Vagina (tissue), 2 donors: ENCODE data around the gene SPART.

Source experiments
- CTCF ChIP-seq, 3 experiments: fragments of 450-650 bp in 2 of 3; fragments of 200-600 bp in 1 of 3; sonication (generic) in 1 of 3; IDR thresholded peaks; one replicate each; pipeline ENCODE4 v1.5.1; 2017 to 2019; ENCODE audit warnings: antibody characterized with exemption in 3 of 3, mild to moderate bottlenecking in 2 of 3, moderate library complexity in 2 of 3
- POLR2A ChIP-seq, 2 donors: fragments of 450-650 bp; IDR thresholded peaks; one replicate each; pipeline ENCODE4 v1.6.1; 2017; ENCODE audit warnings: antibody characterized with exemption in 2 of 2, mild to moderate bottlenecking in 2 of 2, moderate library complexity in 2 of 2

GRCh38 chr13:36374063-36374462 is 27.9 kb upstream of the SPART start:
- no peak for TF ChIP-seq CTCF (IDR thresholded peaks at IDR 0.05)
- no peak for TF ChIP-seq POLR2A (IDR thresholded peaks at IDR 0.05)
